NT2/D1 (cell line): ENCODE data around the gene CRELD1.
A peak's percentile ranks its signal among the peaks of the same experiment; 100 is the strongest.

ENCODE experiments used
- DNase-seq: peaks from one replicate; pipeline ENCODE4 v3.0.0-alpha.2; 2011; ENCODE audit warnings: low read depth, low spot score
- H3K27me3 ChIP-seq: 2 replicates; pipeline ENCODE4 v1.6.0; 2011; ENCODE audit warnings: mild to moderate bottlenecking; ENCODE audit not compliant: insufficient read length, insufficient read depth
- H3K36me3 ChIP-seq: 2 replicates; pipeline ENCODE4 v1.6.1; 2011; ENCODE audit warnings: mild to moderate bottlenecking, low read length, mixed read lengths; ENCODE audit not compliant: insufficient read depth, insufficient read length
- H3K4me1 ChIP-seq: 2 replicates; pipeline ENCODE4 v1.5.1; 2011; ENCODE audit not compliant: insufficient read depth, insufficient read length
- H3K4me3 ChIP-seq: 2 replicates; pipeline ENCODE4 v1.5.1; 2011; ENCODE audit warnings: low read depth; ENCODE audit not compliant: insufficient read length
- H3K9ac ChIP-seq: 2 replicates; pipeline ENCODE4 v1.6.0; 2011; ENCODE audit warnings: low read depth; ENCODE audit not compliant: insufficient read length
- H3K9me3 ChIP-seq: 2 replicates; pipeline ENCODE4 v1.5.1; 2011; ENCODE audit warnings: mild to moderate bottlenecking, low read length; ENCODE audit not compliant: insufficient read depth
- SUZ12 ChIP-seq: IDR thresholded peaks from 2 replicates; pipeline ENCODE4 v1.6.1; 2011; ENCODE audit not compliant: insufficient read length, insufficient read depth; ENCODE audit errors: extremely low read depth
- YY1 ChIP-seq: IDR thresholded peaks from 2 replicates; pipeline ENCODE4 v1.6.1; 2011; ENCODE audit not compliant: insufficient read length, insufficient read depth
- ZNF274 ChIP-seq: IDR thresholded peaks from 2 replicates; pipeline ENCODE4 v1.6.1; 2011; ENCODE audit warnings: mild to moderate bottlenecking, low read depth, low read length

Gene CRELD1

DNA sequence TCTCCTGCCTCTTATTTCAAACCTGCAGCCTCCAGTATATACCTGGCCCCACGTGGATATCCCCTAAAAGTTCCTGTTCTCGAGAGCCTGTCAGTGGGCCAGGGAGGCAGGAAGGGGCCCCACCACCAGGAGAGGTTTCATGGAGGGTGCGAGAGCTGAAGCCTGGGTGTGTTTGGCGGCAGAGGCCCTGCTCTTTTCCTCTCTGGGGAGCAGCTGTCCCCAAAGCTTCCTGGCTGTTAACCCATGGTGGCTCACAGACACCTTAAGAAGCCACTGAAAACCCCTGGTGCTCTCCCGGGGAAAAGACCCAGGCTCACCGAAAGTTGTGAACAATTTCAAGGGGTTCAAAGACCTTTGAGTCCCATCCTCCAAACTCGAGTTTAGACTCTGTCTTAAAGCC is 17.5 kb downstream of the CRELD1 start:
- no peaks in the 10 kb centered on the region for H3K27me3 ChIP-seq
- no peaks in the 10 kb centered on the region for H3K9me3 ChIP-seq
- DNase-seq, result no peak
- peak overlapping the region; percentile 28 for H3K9ac ChIP-seq
- TF ChIP-seq SUZ12 (no peak), ZNF274 (no peak), YY1 (no peak)
- peaks cover 6% of the 10 kb centered on the region for H3K36me3 ChIP-seq
- H3K4me1 ChIP-seq, result peaks cover 22% of the 10 kb centered on the region
- peak overlapping the region; percentile 78 for H3K4me3 ChIP-seq

DNA sequence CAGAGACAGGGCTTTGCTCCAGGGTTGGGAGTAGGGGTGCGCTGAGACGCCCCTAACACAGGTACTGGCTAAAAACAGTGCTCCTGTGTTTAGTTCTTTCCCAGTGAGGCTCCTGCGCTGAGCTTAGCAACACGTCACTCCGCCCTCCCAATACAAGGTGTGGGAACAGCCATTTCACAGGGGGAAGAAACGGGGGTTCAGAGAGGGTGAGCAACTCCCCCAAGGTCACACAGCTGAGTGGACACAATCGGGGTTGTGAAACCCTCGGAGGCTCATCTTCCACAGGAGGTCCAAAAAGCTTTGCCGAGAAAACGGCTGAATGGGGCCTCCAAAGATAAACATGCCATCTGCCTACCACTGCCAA is 17.9 kb downstream of the CRELD1 start:
- Histone ChIP-seq H3K36me3 (peaks cover 6% of the 10 kb centered on the region), H3K4me3 (peak overlapping the region; percentile 78), H3K9me3 (no peaks in the 10 kb centered on the region), H3K9ac (peak overlapping the region; percentile 82), H3K4me1 (peaks cover 22% of the 10 kb centered on the region), H3K27me3 (no peaks in the 10 kb centered on the region)
- no peak for DNase-seq
- no peak for TF ChIP-seq YY1
- no peak for TF ChIP-seq SUZ12
- TF ChIP-seq ZNF274, result no peak

DNA sequence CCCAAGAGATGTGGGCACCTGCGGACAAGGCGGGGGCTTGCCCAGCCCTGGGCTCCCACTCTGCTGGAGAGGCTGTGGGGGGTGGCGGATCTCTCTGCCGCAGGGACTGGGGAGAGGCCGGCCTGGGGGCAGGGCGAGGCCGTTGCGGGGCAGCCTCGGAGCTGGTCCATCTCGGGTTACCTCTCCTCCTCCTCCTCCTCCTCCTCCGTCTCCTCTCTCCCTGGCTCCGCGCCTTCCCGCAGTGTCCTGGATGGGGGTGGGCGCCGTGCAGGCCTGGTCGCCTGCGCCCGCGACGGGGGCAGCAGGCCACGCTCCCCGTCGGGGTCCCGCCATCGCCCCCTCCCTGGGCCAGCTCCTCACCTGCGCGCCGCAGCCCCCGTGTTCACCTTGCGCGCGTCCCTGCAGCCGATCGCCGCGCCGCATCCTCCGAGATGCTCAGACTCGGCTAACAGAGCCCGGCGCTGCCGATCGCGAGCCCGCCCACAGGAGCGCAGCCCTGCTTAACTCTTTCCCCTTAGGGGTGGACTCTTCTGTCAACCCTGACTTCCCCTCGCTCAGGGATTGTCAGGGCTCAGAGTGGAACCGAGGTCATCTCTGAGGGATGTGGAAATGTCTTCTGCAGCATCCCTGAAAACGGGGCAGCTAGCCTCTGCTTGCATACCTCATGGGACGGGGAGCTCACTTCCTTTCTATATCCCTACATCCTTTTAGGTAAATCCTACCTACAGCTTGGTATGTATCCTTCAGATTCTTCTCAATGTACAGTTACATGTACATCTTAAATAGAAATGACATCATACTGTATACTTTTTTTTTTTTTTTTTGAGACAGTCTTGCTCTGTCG is 18.6 kb downstream of the CRELD1 start, which contains the start of gene PRRT3:
TSS of gene PRRT3 (minus strand) at position 447 of the 844 bp plus-strand sequence. CDS start 2,293 bp downstream, outside the sequence.
- H3K4me3 ChIP-seq, result peak within 1 kb of the TSS; percentile 78
- H3K4me1 ChIP-seq, result peaks cover 22% of the 10 kb centered on the region
- no peaks in the 10 kb centered on the region for H3K27me3 ChIP-seq
- TF ChIP-seq ZNF274 (no peak), YY1 (no peak), SUZ12 (no peak)
- DNase-seq, result peak; percentile 50
- H3K9me3 ChIP-seq, result no peaks in the 10 kb centered on the region
- peaks cover 6% of the 10 kb centered on the region for H3K36me3 ChIP-seq
- peak within 1 kb of the TSS; percentile 82 for H3K9ac ChIP-seq

DNA sequence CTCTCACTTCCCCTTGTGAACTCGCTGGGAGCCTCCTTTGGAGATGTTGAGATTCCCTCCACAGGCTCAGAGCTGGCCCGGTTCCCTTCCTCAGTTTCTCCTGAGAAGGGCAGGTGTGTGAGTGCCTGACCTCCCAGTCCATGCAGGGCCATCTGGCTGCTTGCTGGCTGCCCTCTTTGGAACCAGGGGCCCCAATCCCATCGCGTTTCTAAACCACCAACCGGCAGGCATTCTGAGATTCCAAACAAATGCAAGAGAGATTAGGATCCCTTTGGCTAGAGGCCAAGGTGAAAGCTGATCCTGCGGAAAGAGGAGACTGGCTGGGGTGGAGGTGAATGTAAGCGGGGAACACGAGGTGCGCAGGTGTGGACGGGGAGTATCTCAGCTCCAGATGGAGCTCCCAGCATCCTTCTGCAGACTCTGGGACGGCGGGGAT is 21.5 kb downstream of the CRELD1 start:
- Histone ChIP-seq H3K9ac (peak overlapping the region; percentile 21), H3K4me3 (no peak overlapping the region), H3K9me3 (no peaks in the 10 kb centered on the region), H3K27me3 (no peaks in the 10 kb centered on the region), H3K4me1 (peaks cover 26% of the 10 kb centered on the region), H3K36me3 (no peaks in the 10 kb centered on the region)
- peak; percentile 84 for DNase-seq
- no peak for TF ChIP-seq YY1
- TF ChIP-seq SUZ12, result no peak
- no peak for TF ChIP-seq ZNF274

DNA sequence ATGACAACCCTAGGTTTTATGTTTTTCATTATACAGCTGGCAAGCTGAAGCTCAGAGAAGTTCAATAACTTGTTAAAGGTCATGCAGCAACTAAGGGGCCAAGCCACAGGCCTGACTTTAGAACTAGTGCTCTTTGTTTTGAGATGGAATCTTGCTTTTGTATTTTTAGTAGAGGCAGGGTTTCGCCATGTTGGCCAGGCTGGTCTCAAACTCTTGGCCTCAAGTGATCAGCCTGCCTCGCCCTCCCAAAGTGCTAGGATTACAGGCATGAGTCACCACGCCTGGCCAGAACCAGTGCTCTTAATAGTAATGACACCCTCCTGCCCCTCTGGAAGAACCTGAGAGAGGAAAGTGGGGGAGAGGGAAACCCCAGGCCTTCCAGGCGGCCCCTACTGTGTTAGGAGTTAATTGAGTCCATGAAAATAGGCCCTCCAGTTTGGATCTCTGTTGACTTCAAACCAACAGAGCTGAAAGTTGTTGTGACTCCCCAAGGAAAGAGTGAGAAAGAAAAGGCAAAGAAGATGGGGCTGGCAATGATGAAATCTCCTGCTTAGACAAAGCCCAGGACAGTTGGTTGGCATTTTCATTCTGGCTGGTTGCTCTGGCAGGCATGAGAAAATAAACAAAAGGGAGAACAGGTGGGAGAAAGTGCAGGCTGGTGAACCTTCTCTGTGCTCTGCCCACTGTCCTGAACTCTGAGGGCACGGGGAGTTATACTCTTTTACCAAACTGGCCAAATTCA is 22.1 kb downstream of the CRELD1 start:
- H3K9ac ChIP-seq, result no peak overlapping the region
- no peaks in the 10 kb centered on the region for H3K9me3 ChIP-seq
- no peaks in the 10 kb centered on the region for H3K27me3 ChIP-seq
- H3K4me3 ChIP-seq, result no peak overlapping the region
- H3K4me1 ChIP-seq, result peaks cover 26% of the 10 kb centered on the region
- DNase-seq, result no peak
- TF ChIP-seq SUZ12 (no peak), YY1 (no peak), ZNF274 (no peak)
- H3K36me3 ChIP-seq, result no peaks in the 10 kb centered on the region

DNA sequence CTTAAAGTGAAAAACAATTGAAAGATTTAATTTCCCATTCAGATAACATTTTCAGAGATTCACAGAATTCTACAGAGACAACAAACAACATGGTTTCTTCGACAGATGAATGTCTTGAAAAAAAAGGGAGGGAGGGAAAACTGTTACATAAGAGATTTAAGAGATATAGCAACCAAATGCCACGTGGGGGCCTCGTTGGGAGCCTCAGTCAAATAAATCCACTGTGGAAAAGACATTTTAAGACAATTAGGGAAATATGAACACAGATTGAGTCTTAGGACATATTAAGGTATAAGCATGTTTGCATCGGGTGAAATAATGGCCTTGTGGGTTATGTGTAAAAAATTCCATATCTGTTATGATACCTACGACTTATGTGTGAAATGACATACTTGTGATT is 23.6 kb downstream of the CRELD1 start:
- Histone ChIP-seq H3K4me1 (peaks cover 20% of the 10 kb centered on the region), H3K27me3 (no peaks in the 10 kb centered on the region), H3K9me3 (no peaks in the 10 kb centered on the region), H3K9ac (no peak overlapping the region), H3K36me3 (peaks cover 4% of the 10 kb centered on the region), H3K4me3 (no peak overlapping the region)
- no peak for TF ChIP-seq ZNF274
- no peak for TF ChIP-seq YY1
- TF ChIP-seq SUZ12, result no peak
- no peak for DNase-seq
